Measurements from ENCODE around the gene DRD2.

DRD2 gene

GRCh38 chr11:113370634-113371033 lies 104.6 kb downstream of the DRD2 start:
- TF ChIP-seq TCF12 (IDR thresholded peaks at IDR 0.05; ENCODE audit: low read depth) (no peak), TAF1 (IDR thresholded peaks at IDR 0.05; ENCODE audit: low read depth) (no peak), FOXM1 (IDR thresholded peaks at IDR 0.05; ENCODE audit: borderline replicate concordance, low read depth) (no peak), REST (IDR thresholded peaks at IDR 0.05; ENCODE audit: low read depth) (no peak), EP300 (IDR thresholded peaks at IDR 0.05; ENCODE audit: borderline replicate concordance) (no peak), EGR1 (IDR thresholded peaks at IDR 0.05) (no peak), RAD21 (IDR thresholded peaks at IDR 0.05; ENCODE audit: low read depth) (no peak), CREB1 (IDR thresholded peaks at IDR 0.05; ENCODE audit: low read depth) (no peak), NFIC (IDR thresholded peaks at IDR 0.05) (no peak), CEBPB (IDR thresholded peaks at IDR 0.05) (no peak), ZBTB7A (IDR thresholded peaks at IDR 0.05; ENCODE audit: low read depth) (no peak), YY1 (IDR thresholded peaks at IDR 0.05; ENCODE audit: low read depth) (no peak), TEAD4 (IDR thresholded peaks at IDR 0.05) (no peak)
- TF ChIP-seq, protein P1, sequence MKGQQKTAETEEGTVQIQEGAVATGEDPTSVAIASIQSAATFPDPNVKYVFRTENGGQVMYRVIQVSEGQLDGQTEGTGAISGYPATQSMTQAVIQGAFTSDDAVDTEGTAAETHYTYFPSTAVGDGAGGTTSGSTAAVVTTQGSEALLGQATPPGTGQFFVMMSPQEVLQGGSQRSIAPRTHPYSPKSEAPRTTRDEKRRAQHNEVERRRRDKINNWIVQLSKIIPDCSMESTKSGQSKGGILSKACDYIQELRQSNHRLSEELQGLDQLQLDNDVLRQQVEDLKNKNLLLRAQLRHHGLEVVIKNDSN (IDR thresholded peaks at IDR 0.05) = no peak
- TF ChIP-seq, protein P2, sequence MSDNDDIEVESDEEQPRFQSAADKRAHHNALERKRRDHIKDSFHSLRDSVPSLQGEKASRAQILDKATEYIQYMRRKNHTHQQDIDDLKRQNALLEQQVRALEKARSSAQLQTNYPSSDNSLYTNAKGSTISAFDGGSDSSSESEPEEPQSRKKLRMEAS (IDR thresholded peaks at IDR 0.05) = no peak

DNA sequence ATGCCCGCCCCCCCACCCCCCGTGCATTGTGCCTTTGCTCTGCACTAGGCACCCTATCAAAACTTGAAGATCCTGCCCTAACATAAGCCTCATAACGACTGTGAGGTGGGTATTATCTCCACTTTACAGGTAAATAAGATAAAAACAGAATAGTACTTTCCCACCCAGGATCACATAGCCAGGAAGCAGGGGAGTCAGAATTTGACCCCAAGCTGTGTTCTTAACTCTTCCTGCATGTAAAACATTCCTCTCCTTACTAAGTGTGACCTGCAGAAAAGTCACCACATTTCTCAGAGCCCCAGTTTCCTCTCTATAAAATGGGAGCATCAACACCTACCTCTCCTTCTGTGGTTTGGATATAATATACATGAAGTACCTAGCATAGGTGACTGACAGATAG lies 105.8 kb downstream of the DRD2 start:
- TF ChIP-seq FOXM1 (IDR thresholded peaks at IDR 0.05; ENCODE audit: borderline replicate concordance, low read depth) (no peak), CEBPB (IDR thresholded peaks at IDR 0.05) (no peak), TAF1 (IDR thresholded peaks at IDR 0.05; ENCODE audit: low read depth) (no peak), EP300 (IDR thresholded peaks at IDR 0.05; ENCODE audit: borderline replicate concordance) (no peak), TCF12 (IDR thresholded peaks at IDR 0.05; ENCODE audit: low read depth) (no peak), YY1 (IDR thresholded peaks at IDR 0.05; ENCODE audit: low read depth) (no peak), TEAD4 (IDR thresholded peaks at IDR 0.05) (no peak), REST (IDR thresholded peaks at IDR 0.05; ENCODE audit: low read depth) (no peak), EGR1 (IDR thresholded peaks at IDR 0.05) (no peak), NFIC (IDR thresholded peaks at IDR 0.05) (no peak), CREB1 (IDR thresholded peaks at IDR 0.05; ENCODE audit: low read depth) (no peak), RAD21 (IDR thresholded peaks at IDR 0.05; ENCODE audit: low read depth) (no peak)
- TF ChIP-seq, protein P1 (IDR thresholded peaks at IDR 0.05) = no peak
- TF ChIP-seq, protein P2 (IDR thresholded peaks at IDR 0.05) = no peak

GRCh38 chr11:113365895-113366294 lies 109.3 kb downstream of the DRD2 start:
- TF ChIP-seq CREB1 (IDR thresholded peaks at IDR 0.05; ENCODE audit: low read depth) = no peak

GRCh38 chr11:113363996-113364641 lies 111.1 kb downstream of the DRD2 start:
- TF ChIP-seq TAF1 (IDR thresholded peaks at IDR 0.05; ENCODE audit: low read depth) = no peak
- no peak for TF ChIP-seq ZBTB7A (IDR thresholded peaks at IDR 0.05; ENCODE audit: low read depth)
- TF ChIP-seq, protein P1 (IDR thresholded peaks at IDR 0.05) = no peak
- TF ChIP-seq TCF12 (IDR thresholded peaks at IDR 0.05; ENCODE audit: low read depth) = no peak
- no peak for TF ChIP-seq TEAD4 (IDR thresholded peaks at IDR 0.05)
- TF ChIP-seq CEBPB (IDR thresholded peaks at IDR 0.05) = no peak
- no peak for TF ChIP-seq RAD21 (IDR thresholded peaks at IDR 0.05; ENCODE audit: low read depth)
- TF ChIP-seq, protein P2 (IDR thresholded peaks at IDR 0.05) = no peak
- TF ChIP-seq EP300 (IDR thresholded peaks at IDR 0.05; ENCODE audit: borderline replicate concordance) = no peak
- no peak for TF ChIP-seq REST (IDR thresholded peaks at IDR 0.05; ENCODE audit: low read depth)
- no peak for TF ChIP-seq NFIC (IDR thresholded peaks at IDR 0.05)

Data from Ishikawa (cell line).